GM20431 (cell line): ENCODE data around the gene CYP20A1.

Experiments
- in situ Hi-C: fragments of 300-500 bp; cut with MseI, MboI; formaldehyde crosslinking; loops from one replicate; pipeline ENCODE4 v1.15.0; 2020; ENCODE audit warnings: low sequenced_read_pairs; ENCODE audit not compliant: unreplicated experiment

Gene CYP20A1

GRCh38 chr2:203352604-203353255 lies 113.9 kb downstream of the CYP20A1 start:
- in situ Hi-C loops: no loop called here

- in situ Hi-C loops: no loop called here
Observed at GRCh38 chr2:203354966-203355365, 116.1 kb downstream of the CYP20A1 start.
